Fibroblast of lung (primary cell): Measurements from ENCODE around the gene EIF5.

ENCODE experiments used
- EZH2 ChIP-seq: IDR thresholded peaks from 2 replicates; pipeline ENCODE4 v1.5.1; 2012; ENCODE audit warnings: low read length, control low read depth, mild to moderate bottlenecking; ENCODE audit errors: missing control alignments
- TF ChIP-seq, protein P1 (sequence below), 2 donors: IDR thresholded peaks in 1 of 2; conservative IDR thresholded peaks in 1 of 2; 1 replicate in 1 of 2; 2 replicates in 1 of 2; pipeline ENCODE4 v1.5.1; 2011 to 2012; ENCODE audit warnings: low read length in 2 of 2, control low read depth in 1 of 2, inconsistent platforms in 1 of 2, low read depth in 1 of 2, mild to moderate bottlenecking in 1 of 2

DNA sequence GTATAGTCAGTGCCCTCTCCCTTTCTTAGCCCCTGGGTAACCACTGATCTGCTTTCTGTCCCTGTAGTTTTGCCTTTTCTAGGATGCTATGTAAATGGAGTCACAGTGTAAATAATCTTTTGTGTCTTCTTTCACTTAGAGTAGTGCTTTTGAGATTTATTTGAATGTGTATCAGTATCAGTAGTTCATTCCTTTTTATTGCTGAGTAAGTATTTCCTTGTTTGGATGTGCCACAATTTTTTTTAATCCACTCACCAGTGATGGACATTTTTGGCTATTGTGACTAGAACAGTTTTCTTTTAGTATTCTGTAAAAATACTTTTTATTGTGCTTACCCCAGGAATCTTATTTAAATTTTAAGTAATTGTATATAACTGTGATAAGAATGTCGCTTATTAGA is 54.6 kb downstream of the EIF5 start:
- TF ChIP-seq, protein P1, sequence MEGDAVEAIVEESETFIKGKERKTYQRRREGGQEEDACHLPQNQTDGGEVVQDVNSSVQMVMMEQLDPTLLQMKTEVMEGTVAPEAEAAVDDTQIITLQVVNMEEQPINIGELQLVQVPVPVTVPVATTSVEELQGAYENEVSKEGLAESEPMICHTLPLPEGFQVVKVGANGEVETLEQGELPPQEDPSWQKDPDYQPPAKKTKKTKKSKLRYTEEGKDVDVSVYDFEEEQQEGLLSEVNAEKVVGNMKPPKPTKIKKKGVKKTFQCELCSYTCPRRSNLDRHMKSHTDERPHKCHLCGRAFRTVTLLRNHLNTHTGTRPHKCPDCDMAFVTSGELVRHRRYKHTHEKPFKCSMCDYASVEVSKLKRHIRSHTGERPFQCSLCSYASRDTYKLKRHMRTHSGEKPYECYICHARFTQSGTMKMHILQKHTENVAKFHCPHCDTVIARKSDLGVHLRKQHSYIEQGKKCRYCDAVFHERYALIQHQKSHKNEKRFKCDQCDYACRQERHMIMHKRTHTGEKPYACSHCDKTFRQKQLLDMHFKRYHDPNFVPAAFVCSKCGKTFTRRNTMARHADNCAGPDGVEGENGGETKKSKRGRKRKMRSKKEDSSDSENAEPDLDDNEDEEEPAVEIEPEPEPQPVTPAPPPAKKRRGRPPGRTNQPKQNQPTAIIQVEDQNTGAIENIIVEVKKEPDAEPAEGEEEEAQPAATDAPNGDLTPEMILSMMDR (conservative IDR thresholded peaks at IDR 0.05 in 1 of 2, IDR thresholded peaks at IDR 0.05 in 1 of 2; ENCODE audit: low read depth in 1 of 2, low read length in 2 of 2), result no peak
- no peak for TF ChIP-seq EZH2
